Embryonic facial prominence (tissue), 1 donor: ENCODE results near the gene P3H3.

ENCODE experiments used
- DNase-seq: peaks from one replicate; pipeline ENCODE4 v3.0.0-alpha.2; 2016; ENCODE audit errors: extremely low spot score

Gene P3H3, protein sequence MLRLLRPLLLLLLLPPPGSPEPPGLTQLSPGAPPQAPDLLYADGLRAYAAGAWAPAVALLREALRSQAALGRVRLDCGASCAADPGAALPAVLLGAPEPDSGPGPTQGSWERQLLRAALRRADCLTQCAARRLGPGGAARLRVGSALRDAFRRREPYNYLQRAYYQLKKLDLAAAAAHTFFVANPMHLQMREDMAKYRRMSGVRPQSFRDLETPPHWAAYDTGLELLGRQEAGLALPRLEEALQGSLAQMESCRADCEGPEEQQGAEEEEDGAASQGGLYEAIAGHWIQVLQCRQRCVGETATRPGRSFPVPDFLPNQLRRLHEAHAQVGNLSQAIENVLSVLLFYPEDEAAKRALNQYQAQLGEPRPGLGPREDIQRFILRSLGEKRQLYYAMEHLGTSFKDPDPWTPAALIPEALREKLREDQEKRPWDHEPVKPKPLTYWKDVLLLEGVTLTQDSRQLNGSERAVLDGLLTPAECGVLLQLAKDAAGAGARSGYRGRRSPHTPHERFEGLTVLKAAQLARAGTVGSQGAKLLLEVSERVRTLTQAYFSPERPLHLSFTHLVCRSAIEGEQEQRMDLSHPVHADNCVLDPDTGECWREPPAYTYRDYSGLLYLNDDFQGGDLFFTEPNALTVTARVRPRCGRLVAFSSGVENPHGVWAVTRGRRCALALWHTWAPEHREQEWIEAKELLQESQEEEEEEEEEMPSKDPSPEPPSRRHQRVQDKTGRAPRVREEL

GRCh38 chr12:6827982-6828780, at the start of gene P3H3:
Gene P3H3 (plus strand): TSS chr12:6828407. CDS start chr12:6828441, 34 bp downstream.
- peak; percentile 71 for DNase-seq

DNA sequence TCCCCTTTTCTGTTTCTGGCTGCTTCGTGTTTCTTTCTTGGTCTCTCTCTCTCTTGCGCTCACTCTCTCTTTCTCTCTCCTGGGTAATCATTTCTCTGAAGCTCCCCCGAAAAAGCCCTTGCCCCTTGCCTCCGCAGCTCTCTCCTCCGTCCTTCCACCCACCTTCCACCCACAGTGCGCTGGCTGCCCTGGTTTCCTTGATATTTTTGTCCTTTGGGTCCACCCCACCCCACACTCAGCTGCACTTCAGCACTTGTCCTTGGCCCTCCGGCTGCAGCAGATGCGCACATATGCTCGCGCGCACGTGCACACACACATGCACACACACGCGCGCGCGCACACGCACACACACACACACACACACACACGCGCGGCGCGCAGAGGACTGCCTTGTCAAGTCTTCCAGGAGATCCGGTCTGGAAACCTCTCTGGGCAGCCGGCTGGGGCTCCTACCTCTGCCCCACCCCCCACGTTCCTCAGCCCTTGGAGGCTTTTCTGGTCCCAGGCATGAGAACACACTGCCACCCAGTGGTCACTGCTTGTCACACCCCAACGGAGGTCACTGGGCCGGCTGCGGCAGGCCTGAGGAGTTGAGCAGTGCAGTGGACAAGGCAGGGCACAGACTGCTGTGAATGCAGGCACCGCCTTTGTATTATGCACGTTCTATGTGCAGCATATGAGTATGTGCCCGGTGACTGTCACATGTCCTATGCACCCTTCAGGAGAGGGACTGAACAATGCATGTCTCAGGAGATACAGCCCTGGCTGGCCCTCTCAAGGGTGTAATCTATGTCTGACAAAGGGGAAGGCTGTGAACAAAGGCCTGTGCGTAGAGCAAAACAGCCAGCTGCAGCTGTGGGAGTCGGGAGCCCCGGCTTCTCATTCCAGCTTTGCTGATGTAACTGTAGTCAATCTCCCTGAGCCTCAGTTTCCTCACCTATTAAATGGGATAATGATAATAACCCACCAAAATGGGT, 49.3 kb upstream of the P3H3 start:
- DNase-seq: peak; percentile 79

DNA sequence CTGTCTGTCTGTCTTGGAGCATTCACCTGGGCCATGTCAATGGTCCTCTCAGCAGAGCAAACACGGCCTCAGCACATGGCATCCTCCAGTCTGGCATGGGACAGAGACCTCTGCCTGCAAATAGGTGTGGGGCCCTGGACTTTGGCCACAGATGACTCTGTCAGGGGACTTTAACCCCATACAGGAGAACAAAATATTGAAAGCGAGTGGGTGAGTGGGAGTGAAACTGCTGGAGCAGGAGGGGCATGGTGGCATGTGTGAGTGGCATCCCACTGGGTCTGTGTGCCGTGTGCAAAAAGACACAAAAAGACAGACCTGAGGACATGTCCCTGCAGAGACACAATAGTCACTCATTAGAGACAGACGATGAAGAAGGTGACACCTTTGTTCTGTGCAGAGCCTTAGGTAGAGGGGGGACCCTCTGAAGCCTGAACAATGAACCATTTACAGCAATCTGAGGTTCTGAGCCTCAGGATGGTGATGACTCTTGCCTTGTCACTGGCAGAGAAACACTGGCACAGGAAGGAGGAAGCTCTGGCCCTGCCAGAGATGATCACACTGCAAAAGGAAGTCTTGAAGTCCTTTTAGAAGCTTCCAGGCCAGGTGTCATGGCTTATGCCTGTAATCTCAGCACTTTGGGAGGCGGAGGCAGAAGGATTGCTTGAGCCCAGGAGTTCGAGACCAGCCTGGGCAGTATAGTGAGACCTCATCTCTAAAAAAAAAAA, 48.3 kb upstream of the P3H3 start:
- no peak for DNase-seq

GRCh38 chr12:6780573-6780972, 47.6 kb upstream of the P3H3 start:
- DNase-seq: no peak

DNA sequence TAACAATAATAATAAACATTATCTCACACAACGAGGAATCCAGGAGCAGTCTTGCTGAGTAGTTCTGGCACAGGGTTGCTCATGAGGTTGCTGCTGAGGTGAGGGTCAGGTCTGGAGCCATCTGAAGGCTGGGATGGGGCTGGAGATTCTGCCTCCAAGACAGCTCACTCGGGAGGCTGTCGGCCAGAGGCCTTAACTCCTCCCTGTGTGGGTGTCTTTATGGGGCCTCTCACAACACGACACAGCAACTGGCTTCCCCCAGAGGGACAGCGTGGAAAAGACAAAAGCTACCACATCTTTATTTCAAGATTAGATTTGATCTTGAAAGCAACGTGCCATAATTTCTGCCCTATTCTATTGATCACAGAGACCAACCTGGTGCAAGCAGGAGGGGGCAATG, 46.1 kb upstream of the P3H3 start:
- DNase-seq: no peak

DNA sequence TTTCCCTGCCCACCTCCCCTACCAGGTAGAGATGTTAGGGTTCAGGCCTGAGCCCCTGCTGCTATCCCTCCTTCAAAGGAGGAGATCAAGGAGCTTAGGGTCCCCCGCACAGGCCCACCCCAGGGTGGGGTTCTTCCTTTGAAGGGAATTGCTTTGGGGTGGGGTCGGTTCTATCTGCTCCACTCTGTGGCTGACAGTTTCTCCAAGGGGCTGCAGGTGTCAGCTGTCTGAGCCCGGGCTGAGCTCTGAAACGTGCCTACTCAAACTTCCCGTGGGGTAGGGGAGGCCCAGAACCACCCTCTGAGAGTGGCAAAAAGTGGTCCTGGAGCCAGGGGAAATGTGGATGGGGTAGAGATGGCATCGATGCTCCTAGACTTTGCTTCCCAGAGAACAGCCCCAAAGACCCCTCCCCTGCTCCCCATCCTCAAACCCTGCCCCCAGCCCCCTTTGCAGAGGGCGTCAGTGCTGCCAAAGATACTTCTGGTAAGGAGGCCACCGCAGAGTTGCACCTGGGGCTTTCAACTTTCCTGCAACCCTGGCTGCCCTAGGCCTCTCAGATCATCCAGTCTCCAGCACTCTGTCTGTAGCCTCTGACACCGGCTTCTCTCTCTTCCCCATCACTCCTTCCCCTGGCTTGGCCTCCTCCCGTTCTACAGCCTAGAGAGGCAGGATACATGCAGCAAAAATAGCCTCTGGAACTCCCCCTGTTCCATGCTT, 45.2 kb upstream of the P3H3 start:
- DNase-seq: no peak

DNA sequence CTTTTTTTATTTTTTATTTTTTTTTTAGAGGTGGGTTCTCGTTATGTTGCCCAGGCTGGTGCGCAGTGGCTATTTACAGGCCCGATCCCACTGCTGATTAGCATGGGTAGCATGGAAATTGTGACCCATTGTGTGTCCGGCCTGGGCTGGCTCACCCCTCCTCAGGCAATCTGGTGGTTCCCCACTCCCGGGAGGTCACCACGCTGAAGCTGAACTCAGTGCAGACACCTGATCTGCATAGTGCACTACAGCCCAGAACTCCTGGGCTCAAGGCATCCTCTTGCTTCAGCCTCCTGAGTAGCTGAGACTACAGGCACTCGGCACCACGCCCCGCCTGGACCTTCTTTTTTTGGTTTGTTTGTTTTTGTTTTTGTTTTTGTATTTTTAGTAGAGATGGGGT, 44.4 kb upstream of the P3H3 start:
- no peak for DNase-seq

GRCh38 chr12:6784296-6784695, 43.9 kb upstream of the P3H3 start:
- DNase-seq: no peak

GRCh38 chr12:6784761-6785160, 43.4 kb upstream of the P3H3 start:
- no peak for DNase-seq

GRCh38 chr12:6786416-6787094, 41.7 kb upstream of the P3H3 start:
- DNase-seq: no peak

DNA sequence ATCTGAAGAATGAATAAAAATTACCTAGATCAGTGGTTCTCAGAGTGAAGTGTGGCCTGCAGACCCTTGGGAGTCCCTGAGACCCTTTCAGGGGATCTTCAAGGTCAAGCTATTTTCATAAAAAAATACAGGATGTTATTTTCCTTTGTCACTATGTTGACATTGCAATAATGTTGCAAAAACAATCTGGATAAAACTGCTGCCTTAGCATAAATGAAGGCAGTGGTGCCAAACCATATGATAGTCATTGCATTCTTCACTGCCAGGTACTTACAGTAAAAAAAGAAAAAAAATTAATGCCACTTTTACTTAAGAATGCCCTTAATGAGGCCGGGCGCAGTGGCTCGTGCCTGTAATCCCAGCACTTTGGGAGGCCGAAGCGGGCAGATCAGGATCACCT, 40.9 kb upstream of the P3H3 start:
- no peak for DNase-seq

- no peak for DNase-seq
Measured at GRCh38 chr12:6788972-6789924, 39.0 kb upstream of the P3H3 start, which contains the start of gene CD4. Gene CD4 (plus strand): TSS chr12:6789528. CDS start chr12:6800139, 10,611 bp downstream.

DNA sequence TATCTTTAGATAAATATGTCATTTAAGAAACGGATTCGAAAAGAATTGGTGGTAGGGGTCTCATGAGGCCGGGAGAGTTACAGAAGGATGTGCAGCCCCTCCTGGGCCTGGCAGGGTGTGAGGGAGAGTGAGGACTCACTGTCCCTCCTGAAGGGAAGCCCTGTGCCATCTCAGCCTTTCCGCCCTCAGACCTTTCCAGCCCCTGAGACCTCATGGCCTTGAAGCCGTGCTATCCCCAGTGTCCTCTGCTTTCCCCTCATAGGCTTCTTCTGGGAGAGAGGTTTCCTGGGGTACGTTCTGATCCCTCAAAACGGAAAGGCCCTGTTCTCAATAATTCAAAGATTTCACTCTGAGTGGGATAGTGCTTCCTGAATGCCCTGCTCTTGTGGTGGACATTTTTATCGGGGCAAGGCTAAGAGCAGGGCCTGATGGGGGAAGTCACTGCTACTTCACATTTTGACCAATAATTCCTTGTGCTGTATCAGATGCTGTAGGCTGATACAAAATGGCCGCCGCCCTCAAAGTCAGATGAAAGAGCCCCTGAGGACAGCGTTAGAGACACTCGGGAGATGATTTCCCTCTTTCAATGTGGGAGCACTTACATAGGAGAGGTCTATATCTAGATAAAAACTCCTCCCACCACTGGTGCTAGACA, 37.6 kb upstream of the P3H3 start:
- no peak for DNase-seq

DNA sequence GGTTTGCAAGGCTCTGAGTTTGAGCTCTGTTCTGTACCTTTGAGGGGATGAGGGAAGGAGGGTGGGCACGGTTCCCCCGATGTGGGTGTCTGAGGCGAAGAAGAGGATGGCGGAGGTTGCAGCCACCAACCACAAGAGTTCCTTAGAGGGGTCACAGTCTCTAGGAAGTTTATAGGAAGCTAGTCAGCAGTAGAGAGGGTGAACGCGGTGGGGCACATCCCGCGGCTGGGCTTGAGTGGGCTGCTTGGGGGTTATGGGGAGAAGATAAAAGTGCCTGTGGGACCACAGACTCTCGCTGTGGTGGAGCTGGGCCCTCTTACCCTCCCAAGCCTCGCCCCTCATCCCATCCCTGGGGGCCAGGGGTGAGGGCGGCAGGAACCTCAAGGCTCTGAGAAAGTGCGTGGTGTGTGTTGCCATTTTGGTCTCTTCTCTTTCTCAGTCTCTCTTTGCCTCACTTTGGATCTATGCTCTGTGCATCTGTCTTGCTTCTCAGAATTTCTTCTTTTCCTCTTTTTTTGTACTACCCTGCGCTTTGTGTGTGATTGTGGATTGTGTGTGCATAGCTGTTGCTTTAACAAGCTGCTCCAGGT, 36.2 kb upstream of the P3H3 start:
- DNase-seq: no peak

DNA sequence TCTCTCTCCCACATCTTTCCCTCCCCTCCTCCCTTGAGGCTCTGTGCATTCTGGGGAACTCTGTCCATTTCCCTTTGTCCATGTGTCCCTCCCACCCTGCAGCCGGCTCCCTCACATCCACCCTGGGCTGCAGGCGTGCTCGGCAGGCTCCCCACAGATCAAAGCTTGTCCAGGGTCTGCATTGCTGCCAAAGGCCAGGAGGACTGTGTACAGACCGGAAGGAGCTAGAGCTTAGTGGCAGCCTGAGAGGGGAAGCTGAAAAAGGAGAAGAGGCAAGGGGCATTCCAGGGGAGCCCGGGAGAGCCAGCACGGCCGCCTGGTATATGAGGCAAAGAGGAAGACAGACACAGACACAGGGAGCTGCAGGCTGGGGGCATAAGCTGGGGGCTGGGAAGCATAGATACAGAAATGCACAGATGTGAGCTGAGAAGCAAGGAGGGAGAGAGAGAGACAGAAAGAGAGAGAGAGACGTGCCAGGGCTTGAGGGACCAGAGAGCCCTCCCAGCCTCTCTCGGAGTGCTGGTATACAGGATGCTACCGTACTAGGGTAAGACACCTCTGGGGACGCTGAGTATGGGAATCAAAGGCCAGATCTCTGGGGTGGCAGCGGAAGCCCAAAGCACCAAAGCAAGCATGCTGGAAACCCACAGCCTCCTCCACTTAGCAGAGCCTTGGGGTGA, 35.5 kb upstream of the P3H3 start:
- DNase-seq: no peak

DNA sequence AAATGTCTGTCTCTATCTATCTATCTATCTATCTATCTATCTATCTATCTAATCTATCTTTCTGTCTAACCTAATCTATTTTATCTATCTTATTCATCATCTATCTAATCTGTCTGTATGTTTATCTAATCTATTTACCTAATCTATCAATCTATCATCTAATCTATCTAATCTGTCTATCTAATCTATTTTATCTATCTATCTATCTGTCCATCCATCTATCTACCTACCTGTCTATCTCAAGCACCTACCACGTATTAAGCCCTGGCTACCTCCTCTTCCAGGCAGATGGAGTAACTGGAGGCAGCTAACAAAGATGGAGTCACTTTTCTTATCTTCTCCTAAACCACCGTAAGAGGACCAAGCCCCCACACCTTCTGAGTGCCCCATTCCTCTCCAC, 33.1 kb upstream of the P3H3 start:
- no peak for DNase-seq
